ENCODE measurements around the gene SIRT6.

DNA sequence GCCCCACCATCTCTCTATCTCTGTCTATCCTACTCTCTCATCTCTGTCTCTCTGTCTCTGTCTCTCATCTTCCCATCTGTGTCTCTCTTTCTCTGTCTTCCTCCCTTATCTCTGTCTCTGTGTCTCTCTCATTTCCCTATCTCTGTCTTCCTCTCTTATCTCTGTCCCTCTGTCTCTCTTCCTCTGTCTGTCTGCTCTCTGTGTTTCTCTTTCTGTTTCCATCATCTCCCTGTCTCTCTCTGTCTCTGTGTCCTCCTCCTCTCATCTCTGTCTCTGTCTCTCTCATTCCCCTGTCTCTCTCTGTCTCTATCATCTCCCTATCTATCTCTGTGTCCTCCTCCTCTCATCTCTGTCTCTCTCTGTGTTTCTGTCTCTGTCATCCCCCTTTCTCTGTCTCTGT is 45.4 kb upstream of the SIRT6 start:
- no peak for TF ChIP-seq POLR2A (IDR thresholded peaks at IDR 0.05)
- TF ChIP-seq, protein P1, sequence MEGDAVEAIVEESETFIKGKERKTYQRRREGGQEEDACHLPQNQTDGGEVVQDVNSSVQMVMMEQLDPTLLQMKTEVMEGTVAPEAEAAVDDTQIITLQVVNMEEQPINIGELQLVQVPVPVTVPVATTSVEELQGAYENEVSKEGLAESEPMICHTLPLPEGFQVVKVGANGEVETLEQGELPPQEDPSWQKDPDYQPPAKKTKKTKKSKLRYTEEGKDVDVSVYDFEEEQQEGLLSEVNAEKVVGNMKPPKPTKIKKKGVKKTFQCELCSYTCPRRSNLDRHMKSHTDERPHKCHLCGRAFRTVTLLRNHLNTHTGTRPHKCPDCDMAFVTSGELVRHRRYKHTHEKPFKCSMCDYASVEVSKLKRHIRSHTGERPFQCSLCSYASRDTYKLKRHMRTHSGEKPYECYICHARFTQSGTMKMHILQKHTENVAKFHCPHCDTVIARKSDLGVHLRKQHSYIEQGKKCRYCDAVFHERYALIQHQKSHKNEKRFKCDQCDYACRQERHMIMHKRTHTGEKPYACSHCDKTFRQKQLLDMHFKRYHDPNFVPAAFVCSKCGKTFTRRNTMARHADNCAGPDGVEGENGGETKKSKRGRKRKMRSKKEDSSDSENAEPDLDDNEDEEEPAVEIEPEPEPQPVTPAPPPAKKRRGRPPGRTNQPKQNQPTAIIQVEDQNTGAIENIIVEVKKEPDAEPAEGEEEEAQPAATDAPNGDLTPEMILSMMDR (IDR thresholded peaks at IDR 0.05): no peak

Measured in transverse colon (tissue), 3 donors.